Fibroblast of pulmonary artery (primary cell): ENCODE measurements around the gene MYL6.
A peak's percentile ranks its signal among the peaks of the same experiment; 100 is the strongest.

Experiments
- DNase-seq: peaks from one replicate; pipeline ENCODE4 v3.0.0-alpha.2; 2010; ENCODE audit warnings: low read depth
- H3K4me3 ChIP-seq: replicated peaks from 2 replicates; pipeline ENCODE4 v1.5.1; 2011; ENCODE audit warnings: low read depth, mild to moderate bottlenecking, control low read depth, low read length, moderate library complexity
- CTCF ChIP-seq: IDR thresholded peaks from 2 replicates; pipeline ENCODE4 v1.5.1; 2011; ENCODE audit warnings: mild to moderate bottlenecking, control low read depth, low read length, inconsistent platforms; ENCODE audit errors: missing control alignments

MYL6 gene

GRCh38 chr12:56124133-56124532, 34.0 kb upstream of the MYL6 start:
- no peak for DNase-seq
- no peak for TF ChIP-seq CTCF
- H3K4me3 ChIP-seq = no peak overlapping the region

- no peak overlapping the region for H3K4me3 ChIP-seq
- DNase-seq = no peak
- TF ChIP-seq CTCF = no peak
Measured at GRCh38 chr12:56126732-56127239, 31.4 kb upstream of the MYL6 start.

GRCh38 chr12:56127485-56127887, 30.7 kb upstream of the MYL6 start:
- no peak for TF ChIP-seq CTCF
- peak overlapping the region; percentile 53 for H3K4me3 ChIP-seq
- no peak for DNase-seq

- DNase-seq = peak; percentile 100
- TF ChIP-seq CTCF = no peak
- H3K4me3 ChIP-seq = peak within 1 kb of the TSS; percentile 90
Measured at GRCh38 chr12:56127888-56128669, 30.1 kb upstream of the MYL6 start, which contains the start of gene ESYT1. ESYT1 (plus strand) TSS chr12:56128267; CDS start chr12:56128320, 53 bp downstream.

GRCh38 chr12:56128670-56129205, 29.4 kb upstream of the MYL6 start:
- TF ChIP-seq CTCF = no peak
- DNase-seq = peak; percentile 31
- peak overlapping the region; percentile 90 for H3K4me3 ChIP-seq

- peak overlapping the region; percentile 90 for H3K4me3 ChIP-seq
- peak; percentile 59 for DNase-seq
- TF ChIP-seq CTCF = no peak
Measured at GRCh38 chr12:56129206-56129941, 28.8 kb upstream of the MYL6 start.
